K562 (cell line): ENCODE results near the gene ZNF471. TPM values are rescaled to one million over a fixed set of nuclear protein-coding genes. Genes with fewer than 3 reads are reported as not detected.

Source experiments
- ATAC-seq: fragments of 200-7000 bp; cut with Tn5 transposase; 3 replicates; pipeline ENCODE4 v1.9.1; 2020; ENCODE audit warnings: moderate library complexity
- BruUV-seq: library from RNA; stranded (reverse); fragments of 400-500 nt; replicated peaks from 2 replicates; lab custom pipeline; 2021; lab: Mats Ljungman, UMichigan
- CTCF ChIA-PET: fragments of 300-600 bp; formaldehyde crosslinking; extraction: SDS; loops from one replicate; lab custom pipeline; 2021; ENCODE audit warnings: low intra/inter-chr PET ratio; lab: Yijun Ruan, JAX
- POLR2A ChIA-PET: fragments of 300-600, 350-650 bp; sonication (Branson Sonifier 250); formaldehyde crosslinking; extraction: SDS; loops from one replicate; lab custom pipeline; 2021; ENCODE audit warnings: antibody characterized with exemption, inconsistent platforms; lab: Yijun Ruan, JAX
- DNase-seq, 4 experiments: peaks; one replicate each; pipeline versions ENCODE4 v3.0.0 to v3.0.0-alpha.2; 2011 to 2018; ENCODE audit warnings: low spot score in 3 of 4, mixed read lengths in 3 of 4; ENCODE audit errors: extremely low read depth in 1 of 4
- FAIRE-seq: peaks from 2 replicates; lab custom pipeline; 2011; peaks lifted over from hg19 to GRCh38; lab: Jason Lieb, UNC
- H2AFZ ChIP-seq: 2 replicates; pipeline ENCODE4 v1.6.0; 2011; ENCODE audit warnings: low read depth, low read length, control low read depth, inconsistent platforms
- H3K27ac ChIP-seq: fragments of 200-600 bp; 3 replicates; pipeline ENCODE4 v1.8.0; 2011; ENCODE audit warnings: low read depth, mild to moderate bottlenecking, control low read depth, inconsistent platforms, low read length, moderate library complexity, mixed read lengths; ENCODE audit errors: extremely low read depth
- H3K27me3 ChIP-seq, 2 experiments: fragments of 300-600 bp in 1 of 2; 2 replicates in 1 of 2; 3 replicates in 1 of 2; pipeline versions ENCODE4 v1.6.0 to v1.8.0; 2011; ENCODE audit warnings: inconsistent platforms in 2 of 2, low read length in 2 of 2, mild to moderate bottlenecking in 1 of 2, mixed read lengths in 1 of 2, moderate library complexity in 1 of 2; ENCODE audit not compliant: control insufficient read depth in 2 of 2, insufficient read depth in 2 of 2
- H3K36me3 ChIP-seq: fragments of 300-600 bp; 3 replicates; pipeline ENCODE4 v1.8.0; 2011; ENCODE audit warnings: mild to moderate bottlenecking, low read length, inconsistent platforms; ENCODE audit not compliant: control insufficient read depth, insufficient read depth
- H3K4me1 ChIP-seq, 2 experiments: fragments of 200-600 bp in 1 of 2; replicated peaks in 1 of 2; 2 replicates in 1 of 2; 3 replicates in 1 of 2; pipeline versions ENCODE4 v1.5.1 to v1.8.0; 2011; ENCODE audit warnings: inconsistent platforms in 2 of 2, low read length in 2 of 2, mild to moderate bottlenecking in 1 of 2, mixed read lengths in 1 of 2, moderate library complexity in 1 of 2; ENCODE audit not compliant: control insufficient read depth in 2 of 2, insufficient read depth in 2 of 2
- H3K4me2 ChIP-seq: 2 replicates; pipeline ENCODE4 v1.6.1; 2011; ENCODE audit warnings: low read length, control low read depth, inconsistent platforms, mixed read lengths; ENCODE audit not compliant: insufficient read depth
- H3K4me3 ChIP-seq: fragments of 200-600 bp; sonication (generic), shearing (Covaris generic); 2 replicates; pipeline ENCODE4 v1.5.1; 2016; ENCODE audit warnings: control low read depth, inconsistent platforms
- H3K79me2 ChIP-seq: fragments of 200-600 bp; 3 replicates; pipeline ENCODE4 v1.8.0; 2011; ENCODE audit warnings: low read length, inconsistent platforms; ENCODE audit not compliant: control insufficient read depth, insufficient read depth
- H3K9ac ChIP-seq, 2 experiments: 2 replicates each; pipeline versions ENCODE4 v1.6.0 to v1.6.1; 2011; ENCODE audit warnings: low read depth in 2 of 2, low read length in 2 of 2, control low read depth in 1 of 2, inconsistent platforms in 1 of 2, mild to moderate bottlenecking in 1 of 2, mixed read lengths in 1 of 2; ENCODE audit not compliant: insufficient read depth in 1 of 2
- H3K9me1 ChIP-seq: one replicate; pipeline ENCODE4 v1.6.0; 2011; ENCODE audit warnings: inconsistent platforms, mild to moderate bottlenecking, low read length, moderate library complexity; ENCODE audit not compliant: control insufficient read depth, insufficient read depth
- H3K9me3 ChIP-seq: replicated peaks from 2 replicates; pipeline ENCODE4 v1.5.1; 2011; ENCODE audit warnings: low read depth, low read length, inconsistent platforms; ENCODE audit not compliant: control insufficient read depth, insufficient read depth
- H4K20me1 ChIP-seq: replicated peaks from 2 replicates; pipeline ENCODE4 v1.6.1; 2011; ENCODE audit warnings: low read length, inconsistent platforms, mixed read lengths; ENCODE audit not compliant: control insufficient read depth, insufficient read depth
- BRCA1 ChIP-seq, 2 experiments: fragments of 450-650 bp in 1 of 2; sonication (generic) in 1 of 2; formaldehyde crosslinking in 1 of 2; IDR thresholded peaks; 2 replicates each; pipeline versions ENCODE4 v1.5.0 to v1.6.1; 2017 to 2020; ENCODE audit warnings: mild to moderate bottlenecking in 1 of 2, missing genetic modification reagents in 1 of 2
- HNRNPH1 ChIP-seq: fragments of 200-400 bp; formaldehyde crosslinking; optimal IDR thresholded peaks from 2 replicates; pipeline ENCODE3; 2017; ENCODE audit warnings: low read depth, mild to moderate bottlenecking, low read length, moderate library complexity
- SIX5 ChIP-seq, 2 experiments: IDR thresholded peaks; 2 replicates each; pipeline ENCODE4 v1.6.1; 2011; ENCODE audit warnings: low read length in 2 of 2, borderline replicate concordance in 1 of 2, low read depth in 1 of 2, mild to moderate bottlenecking in 1 of 2, moderate library complexity in 1 of 2; ENCODE audit not compliant: insufficient read depth in 1 of 2
- SMAD3 ChIP-seq: fragments of 450-650 bp; formaldehyde crosslinking; conservative IDR thresholded peaks from 2 replicates; pipeline ENCODE4 v1.4.0; 2020; ENCODE audit warnings: mild to moderate bottlenecking
- STAG1 ChIP-seq: sonication (generic); formaldehyde crosslinking; IDR thresholded peaks from 2 replicates; pipeline ENCODE4 v1.5.0; 2020; ENCODE audit warnings: missing genetic modification reagents, borderline replicate concordance
- ZNF3 ChIP-seq: fragments of 250-450 bp; sonication (Bioruptor Pico); IDR thresholded peaks from 2 replicates; pipeline ENCODE4 v1.5.0; 2021; ENCODE audit warnings: mild to moderate bottlenecking, moderate library complexity
- WGBS: fragments of 100-300 bp; shearing (Covaris generic); methylation state at CpG from one replicate; pipeline ENCODE4 v1.1.6; 2016; ENCODE audit warnings: low coverage, mixed read lengths; ENCODE audit not compliant: insufficient coverage; ENCODE audit errors: missing lambda C conversion rate; 5-methylcytosine and 5-hydroxymethylcytosine counted together
- in situ Hi-C: fragments of 300-500 bp; cut with MboI; formaldehyde crosslinking; loops from 4 replicates; pipeline ENCODE4 v1.15.0; 2018; ENCODE audit warnings: inconsistent platforms, mixed read lengths
- intact Hi-C: fragments of 100-400 bp; cut with micrococcal nuclease; formaldehyde crosslinking; loops from 2 replicates; pipeline ENCODE4 v1.14.2; 2022
- polyA plus RNA-seq, 8 experiments: library from polyadenylated mRNA; depleted of rRNA in 4 of 8; stranded (reverse) in 5 of 8; unstranded in 3 of 8; fragments of >200 nt; fragmentation: Nextera tagmentation in 2 of 8; fragmentation: Illumina TruSeq in 1 of 8; extraction: Ambion mirVana in 2 of 8; extraction: Trizol in 1 of 8; gene quantifications; 2 replicates each; pipeline versions ENCODE4 v1.2.1 to v1.2.3, GENCODE V29; 2011 to 2014; ENCODE audit warnings: inconsistent platforms in 1 of 8, missing spikeins in 1 of 8
- total RNA-seq, 7 experiments: library from RNA; depleted of rRNA in 6 of 7; stranded (reverse); fragments of >200 nt in 6 of 7; fragmentation: Illumina TruSeq in 2 of 7; extraction: Trizol in 2 of 7; gene quantifications; 2 replicates each; pipeline versions ENCODE4 v1.2.1 to v1.2.3, GENCODE V29; 2011 to 2021; ENCODE audit warnings: low replicate concordance in 1 of 7
- TF ChIP-seq, protein P1 (sequence below): conservative IDR thresholded peaks from 2 replicates; pipeline ENCODE4 v1.6.1; 2011; ENCODE audit warnings: low read depth, mild to moderate bottlenecking, low read length; ENCODE audit not compliant: control insufficient read depth

Gene ZNF471
- total and polyA plus RNA-seq, 9 of the 15 experiments (the other 6 are each of a cell fraction or from before 2014, with no cell fraction given) = not detected

DNA sequence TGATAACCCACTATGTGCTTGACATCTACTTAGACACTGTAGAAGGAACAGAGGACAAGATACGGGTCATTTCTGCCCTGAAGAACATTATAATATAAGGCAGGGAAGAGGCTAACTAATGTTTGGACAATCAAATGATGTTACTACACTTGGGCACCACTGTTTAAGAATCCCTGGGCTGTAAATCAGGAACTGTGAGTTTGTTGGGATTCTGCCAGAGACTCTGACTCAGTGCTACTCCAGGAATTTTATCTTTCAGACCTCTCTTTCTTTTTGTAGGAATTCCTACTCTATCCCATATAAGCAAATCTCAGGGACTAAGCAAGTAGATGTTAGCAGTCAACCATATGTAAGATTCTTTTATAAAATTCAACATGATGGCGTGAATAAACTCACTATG, 3.1 kb upstream of the ZNF471 start:
- TF ChIP-seq STAG1 (no peak), SMAD3 (CRISPR knock-in tag) (no peak), BRCA1 (IDR thresholded peaks at IDR 0.05) (no peak), BRCA1 (CRISPR knock-in tag; IDR thresholded peaks at IDR 0.05) (no peak), SIX5 (IDR thresholded peaks at IDR 0.05; ENCODE audit: borderline replicate concordance in 1 of 2, insufficient read depth in 1 of 2, low read depth in 1 of 2, low read length in 2 of 2) (no peak), ZNF3 (CRISPR knock-in tag) (no peak), HNRNPH1 (no peak)
- TF ChIP-seq, protein P1, sequence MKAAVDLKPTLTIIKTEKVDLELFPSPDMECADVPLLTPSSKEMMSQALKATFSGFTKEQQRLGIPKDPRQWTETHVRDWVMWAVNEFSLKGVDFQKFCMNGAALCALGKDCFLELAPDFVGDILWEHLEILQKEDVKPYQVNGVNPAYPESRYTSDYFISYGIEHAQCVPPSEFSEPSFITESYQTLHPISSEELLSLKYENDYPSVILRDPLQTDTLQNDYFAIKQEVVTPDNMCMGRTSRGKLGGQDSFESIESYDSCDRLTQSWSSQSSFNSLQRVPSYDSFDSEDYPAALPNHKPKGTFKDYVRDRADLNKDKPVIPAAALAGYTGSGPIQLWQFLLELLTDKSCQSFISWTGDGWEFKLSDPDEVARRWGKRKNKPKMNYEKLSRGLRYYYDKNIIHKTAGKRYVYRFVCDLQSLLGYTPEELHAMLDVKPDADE = no peak
- Histone ChIP-seq H2AFZ (no peak overlapping the region), H3K9me3 (no peaks in the 10 kb centered on the region; the same call in 1 of the 2 replicates), H3K27me3 (no peaks in the 10 kb centered on the region), H3K4me1 (no peaks in the 10 kb centered on the region), H3K36me3 (no peaks in the 10 kb centered on the region), H3K4me3 (no peak overlapping the region), H3K9me1 (no peaks in the 10 kb centered on the region), H3K27ac (no peak overlapping the region), H3K9ac (no peak overlapping the region), H3K4me2 (no peak overlapping the region), H4K20me1 (no peaks in the 10 kb centered on the region), H3K79me2 (no peaks in the 10 kb centered on the region)
- in situ Hi-C loops = no loop called here
- no TSS peak for BruUV-seq
- 0% methylated on average over 2 of the region's 2 CpGs for WGBS
- DNase-seq (no peak), ATAC-seq (no peak), FAIRE-seq (no peak)
- ChIA-PET CTCF (no interaction called here), POLR2A (no interaction called here)
- intact Hi-C loops = no loop called here
